ENCODE data around the gene INCENP. TPM values are rescaled to one million over a fixed set of nuclear protein-coding genes. Genes with fewer than 3 reads are reported as not detected.

Gene INCENP
- polyA plus RNA-seq, 1 donor from 2014 or later, result 5.9 TPM

- Histone ChIP-seq H4K20me1 (ENCODE audit: insufficient read depth) (no peaks in the 10 kb centered on the region), H3K27me3 (ENCODE audit: insufficient read depth, low read depth, low read length) (no peaks in the 10 kb centered on the region), H3K4me2 (ENCODE audit: low read length) (no peak overlapping the region), H3K9ac (ENCODE audit: low read length) (no peak overlapping the region), H3K36me3 (ENCODE audit: insufficient read depth, low read length) (no peaks in the 10 kb centered on the region), H3K9me2 (ENCODE audit: insufficient read depth, low read length) (no peaks in the 10 kb centered on the region), H3K79me2 (replicated peaks; ENCODE audit: insufficient read depth, low read length) (peaks cover 25% of the 10 kb centered on the region), H3K27ac (ENCODE audit: low read length) (no peak overlapping the region), H3K9me3 (ENCODE audit: low read length) (no peaks in the 10 kb centered on the region), H3K4me3 (ENCODE audit: low read length) (no peak overlapping the region), H3F3A (ENCODE audit: insufficient read depth, low read length, poor library complexity, severe bottlenecking) (no peaks in the 10 kb centered on the region), H2AFZ (ENCODE audit: low read depth, low read length) (no peak overlapping the region)
- TF ChIP-seq EP300 (conservative IDR thresholded peaks at IDR 0.05; ENCODE audit: poor library complexity, severe bottlenecking) (no peak), EZH2 (IDR thresholded peaks at IDR 0.05; ENCODE audit: borderline replicate concordance, insufficient read depth, low read length, poor library complexity, severe bottlenecking) (no peak), RAD21 (conservative IDR thresholded peaks at IDR 0.05) (no peak), POLR2AphosphoS5 (IDR thresholded peaks at IDR 0.05) (no peak), REST (IDR thresholded peaks at IDR 0.05; ENCODE audit: borderline replicate concordance) (no peak), MXI1 (conservative IDR thresholded peaks at IDR 0.05; ENCODE audit: poor library complexity, severe bottlenecking) (no peak), SMC3 (conservative IDR thresholded peaks at IDR 0.05; ENCODE audit: poor library complexity) (no peak), TAF1 (IDR thresholded peaks at IDR 0.05; ENCODE audit: low read depth) (no peak), CTCF (IDR thresholded peaks at IDR 0.05; ENCODE audit: poor library complexity, severe bottlenecking) (no peak)
These were observed 5.9 kb downstream of the INCENP start for GRCh38 chr11:62129590-62130282.

GRCh38 chr11:62130283-62131169, 6.7 kb downstream of the INCENP start:
- Histone ChIP-seq H4K20me1 (ENCODE audit: insufficient read depth) (no peaks in the 10 kb centered on the region), H3K4me3 (ENCODE audit: low read length) (no peak overlapping the region), H3K36me3 (ENCODE audit: insufficient read depth, low read length) (no peaks in the 10 kb centered on the region), H2AFZ (ENCODE audit: low read depth, low read length) (no peak overlapping the region), H3K9me3 (ENCODE audit: low read length) (no peaks in the 10 kb centered on the region), H3K9ac (ENCODE audit: low read length) (no peak overlapping the region), H3K4me2 (ENCODE audit: low read length) (no peak overlapping the region), H3K27me3 (ENCODE audit: insufficient read depth, low read depth, low read length) (no peaks in the 10 kb centered on the region), H3K9me2 (ENCODE audit: insufficient read depth, low read length) (no peaks in the 10 kb centered on the region), H3F3A (ENCODE audit: insufficient read depth, low read length, poor library complexity, severe bottlenecking) (no peaks in the 10 kb centered on the region), H3K27ac (ENCODE audit: low read length) (no peak overlapping the region), H3K79me2 (replicated peaks; ENCODE audit: insufficient read depth, low read length) (peaks cover 17% of the 10 kb centered on the region)
- no peak for TF ChIP-seq REST (IDR thresholded peaks at IDR 0.05; ENCODE audit: borderline replicate concordance)
- TF ChIP-seq EP300 (conservative IDR thresholded peaks at IDR 0.05; ENCODE audit: poor library complexity, severe bottlenecking), result no peak
- no peak for TF ChIP-seq EZH2 (IDR thresholded peaks at IDR 0.05; ENCODE audit: borderline replicate concordance, insufficient read depth, low read length, poor library complexity, severe bottlenecking)
- no peak for TF ChIP-seq MXI1 (conservative IDR thresholded peaks at IDR 0.05; ENCODE audit: poor library complexity, severe bottlenecking)
- no peak for TF ChIP-seq POLR2AphosphoS5 (IDR thresholded peaks at IDR 0.05)
- no peak for TF ChIP-seq CTCF (IDR thresholded peaks at IDR 0.05; ENCODE audit: poor library complexity, severe bottlenecking)
- no peak for TF ChIP-seq RAD21 (conservative IDR thresholded peaks at IDR 0.05)
- TF ChIP-seq TAF1 (IDR thresholded peaks at IDR 0.05; ENCODE audit: low read depth), result no peak
- TF ChIP-seq SMC3 (conservative IDR thresholded peaks at IDR 0.05; ENCODE audit: poor library complexity), result no peak
